Right renal pelvis (tissue), 4 donors: ENCODE results near the gene PTPRS. TPM values are rescaled to one million over a fixed set of nuclear protein-coding genes. Genes with fewer than 3 reads are reported as not detected.
"Not testable (repeated sequence)": the region's sequence is repeated elsewhere in the genome, so short reads cannot be mapped to it uniquely, and the experiment has no call there.

ENCODE experiments used
- DNase-seq, 4 donors: peaks; one replicate each; pipeline ENCODE4 v3.0.0-alpha.2; 2013; ENCODE audit warnings: low read depth in 4 of 4, low spot score in 3 of 4, missing footprints in 1 of 4
- polyA plus RNA-seq, 4 donors: library from polyadenylated mRNA; unstranded; fragments of 120-200 nt; gene quantifications; one replicate each; pipeline ENCODE4 v1.2.1, GENCODE V29; 2013; ENCODE audit not compliant: insufficient read length in 4 of 4

Gene PTPRS
- polyA plus RNA-seq, 4 donors: 51.8 to 67.1 (median 58.4) TPM

DNA sequence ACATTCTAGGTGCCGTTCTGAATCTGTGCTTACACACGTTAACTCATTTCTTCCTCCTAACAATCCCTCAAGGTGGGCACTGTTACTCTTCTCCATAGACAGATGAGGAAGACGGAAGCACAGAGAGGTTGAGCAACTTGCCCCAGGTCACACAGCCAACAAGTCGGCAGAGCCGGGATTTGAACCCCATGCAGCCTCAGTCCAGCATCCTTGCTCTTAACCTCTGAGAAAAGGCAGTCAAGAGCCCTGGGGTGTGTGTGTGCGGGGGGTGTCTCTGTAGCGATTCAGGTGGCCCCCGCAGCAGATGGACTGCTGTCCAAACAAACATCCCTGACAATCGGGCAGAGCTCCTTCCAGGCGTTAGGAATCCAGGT is 6.3 kb downstream of the PTPRS start:
- no peak for DNase-seq

DNA sequence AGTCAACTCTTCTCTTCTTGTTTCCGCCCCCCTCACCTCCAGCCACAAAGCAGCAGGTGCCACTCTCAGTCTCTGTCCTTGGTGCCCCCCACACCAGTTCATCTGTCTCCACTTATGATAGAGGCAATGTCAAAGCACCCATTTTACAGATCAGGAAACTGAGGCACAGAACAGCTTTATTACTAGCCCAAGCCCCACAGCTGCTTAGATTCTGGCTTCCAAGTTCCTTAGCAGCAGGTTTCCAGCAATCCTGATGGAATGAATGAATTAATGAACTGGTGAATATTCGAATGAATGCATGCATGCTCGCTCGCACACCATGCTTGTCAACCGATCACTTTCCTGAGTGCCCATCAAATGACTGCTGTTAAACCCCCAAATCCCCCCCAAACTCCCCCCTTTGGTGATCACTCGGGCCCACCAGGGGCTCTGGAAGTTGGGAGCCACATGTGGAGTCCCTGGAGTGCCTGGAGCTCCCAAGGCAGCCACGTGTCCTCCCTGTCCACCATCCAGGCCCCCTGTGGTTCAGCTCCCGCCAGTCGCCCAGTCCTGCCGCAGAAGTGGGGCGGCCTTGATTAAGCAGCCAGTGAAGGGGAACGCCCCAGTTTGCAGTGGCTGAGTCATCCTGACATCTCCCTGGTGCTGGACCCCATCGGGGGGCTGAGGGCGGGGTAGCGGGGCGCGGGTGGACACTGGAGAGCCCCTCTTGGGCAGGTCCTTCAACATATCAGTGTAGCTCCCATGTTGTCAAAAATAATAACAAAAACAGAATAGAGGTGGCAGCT is 6.8 kb downstream of the PTPRS start:
- no peak for DNase-seq

DNA sequence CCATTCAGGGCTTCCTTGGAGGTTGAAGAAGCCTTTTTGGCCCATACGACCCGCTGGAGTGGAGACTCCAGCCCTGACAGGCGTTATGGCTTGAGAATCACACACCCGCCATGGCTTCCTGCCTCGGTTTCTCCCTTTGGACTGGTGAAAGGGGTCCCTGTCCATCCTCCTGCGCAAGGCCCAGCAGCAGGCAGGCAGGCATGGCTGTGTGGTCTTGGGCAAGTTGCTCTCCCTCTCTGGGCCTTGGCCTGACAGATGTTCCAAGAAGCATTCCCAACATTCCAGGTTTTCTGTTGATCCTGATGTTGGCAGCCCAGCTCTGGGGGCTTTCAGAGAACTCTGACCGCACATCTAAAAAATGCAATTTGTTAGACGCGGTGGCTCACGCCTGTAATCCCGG is 8.1 kb downstream of the PTPRS start:
- DNase-seq: no peak

DNA sequence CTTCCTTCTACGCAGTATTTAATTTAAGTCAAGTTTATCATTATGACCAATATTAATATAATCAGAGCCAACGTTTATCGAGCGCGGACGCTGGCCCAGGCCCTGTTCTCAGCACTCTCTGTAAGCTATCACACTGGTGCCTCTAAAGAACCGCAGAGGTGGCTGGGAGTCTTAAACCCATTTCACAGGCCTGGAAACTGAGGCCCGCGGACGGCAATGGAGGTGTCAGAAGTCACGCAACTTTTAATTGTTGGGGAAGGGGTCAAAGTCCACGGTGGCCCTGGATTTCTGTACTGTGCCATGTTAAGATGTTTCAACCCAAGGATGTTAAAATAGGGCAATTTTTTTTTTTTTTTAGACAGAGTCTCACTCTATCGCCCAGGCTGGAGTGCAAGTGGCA is 8.8 kb downstream of the PTPRS start:
- no peak for DNase-seq

DNA sequence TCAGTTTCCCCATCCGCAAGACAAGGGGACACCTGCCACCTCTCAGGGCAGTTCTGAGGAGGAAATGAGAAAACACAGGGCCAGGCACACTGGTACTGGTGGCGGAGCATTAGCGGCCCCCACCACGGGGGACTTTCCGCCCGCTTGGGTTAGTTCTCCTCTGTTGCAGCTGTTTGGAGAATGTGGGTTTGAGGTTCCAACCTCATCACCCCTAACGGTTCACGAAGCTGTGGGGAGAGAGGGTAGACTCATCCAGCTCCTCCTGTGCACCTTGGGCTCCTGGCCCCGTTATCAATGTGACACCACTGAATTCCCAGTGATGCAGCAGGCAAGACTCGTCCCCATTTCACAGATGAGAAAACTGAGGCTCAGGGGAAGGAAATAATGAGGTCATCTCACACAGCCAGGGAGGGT is 10.3 kb downstream of the PTPRS start:
- DNase-seq: no peak

DNA sequence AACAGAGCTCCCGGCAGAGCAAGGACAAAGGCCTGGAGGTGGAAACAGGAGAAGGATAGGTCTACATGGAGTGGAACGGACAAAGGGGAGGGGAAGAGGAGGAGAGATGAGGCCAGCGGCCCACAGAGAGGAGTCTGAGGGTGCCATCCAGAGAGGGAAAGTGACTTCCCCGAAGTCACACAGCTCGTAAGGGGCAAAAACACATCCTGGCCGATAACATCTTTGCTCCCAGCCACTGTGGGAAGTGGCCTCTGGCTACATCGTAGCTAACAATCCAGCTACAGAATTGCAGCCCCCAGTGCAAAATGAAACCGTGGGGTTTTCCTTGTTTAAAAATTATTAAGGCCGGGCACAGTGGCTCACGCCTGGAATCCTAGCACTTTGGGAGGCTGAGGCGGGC is 11.5 kb downstream of the PTPRS start:
- no peak for DNase-seq

DNA sequence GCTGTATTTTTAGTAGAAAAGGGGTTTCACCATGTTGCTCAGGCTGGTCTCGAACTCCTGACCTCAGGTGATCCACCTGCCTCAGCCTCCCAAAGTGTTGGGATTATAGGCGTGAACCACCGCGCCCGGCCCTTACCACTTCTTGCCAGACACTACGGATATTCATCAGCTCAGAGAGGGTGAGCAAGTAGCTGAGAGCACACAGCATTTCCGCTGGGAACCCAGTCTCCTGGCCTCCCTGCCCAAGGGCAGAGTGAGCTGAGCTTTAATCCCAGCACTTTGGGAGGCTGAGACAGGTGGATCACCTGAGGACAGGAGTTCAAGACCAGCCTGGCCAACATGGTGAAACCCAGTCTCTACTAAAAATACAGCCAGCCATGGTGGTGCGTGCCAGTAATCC is 12.2 kb downstream of the PTPRS start:
- not testable (repeated sequence) for DNase-seq

DNA sequence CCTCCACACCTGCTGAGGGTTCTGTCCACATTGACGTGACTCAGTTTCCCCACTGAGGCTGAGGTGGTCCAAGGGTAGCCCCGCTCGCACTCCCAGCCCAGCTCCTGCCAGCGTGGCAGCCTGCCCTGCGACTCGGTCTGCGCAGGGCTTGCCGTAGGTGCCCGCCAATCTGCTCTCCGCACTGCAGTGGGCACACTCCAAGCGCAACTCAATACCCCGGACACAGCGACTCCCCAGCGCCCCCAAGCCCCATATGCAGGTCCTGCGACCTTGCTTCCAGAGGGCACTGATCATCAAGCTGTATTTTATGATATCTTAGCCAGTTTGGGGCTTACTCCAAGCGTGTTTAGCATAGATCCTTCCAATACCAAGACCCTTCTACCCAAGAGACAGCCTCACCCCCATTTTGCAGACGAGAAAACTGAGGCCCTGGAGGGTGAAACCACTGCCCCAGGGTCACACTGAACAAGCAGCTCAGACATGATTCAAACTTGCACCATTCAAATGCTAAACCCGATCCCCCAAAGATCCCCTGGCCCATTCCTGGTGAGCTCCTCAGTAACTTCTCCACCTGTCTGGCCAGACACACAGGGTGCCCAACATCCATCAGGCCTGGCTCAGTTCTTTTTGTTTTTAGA is 13.5 kb downstream of the PTPRS start:
- no peak for DNase-seq

DNA sequence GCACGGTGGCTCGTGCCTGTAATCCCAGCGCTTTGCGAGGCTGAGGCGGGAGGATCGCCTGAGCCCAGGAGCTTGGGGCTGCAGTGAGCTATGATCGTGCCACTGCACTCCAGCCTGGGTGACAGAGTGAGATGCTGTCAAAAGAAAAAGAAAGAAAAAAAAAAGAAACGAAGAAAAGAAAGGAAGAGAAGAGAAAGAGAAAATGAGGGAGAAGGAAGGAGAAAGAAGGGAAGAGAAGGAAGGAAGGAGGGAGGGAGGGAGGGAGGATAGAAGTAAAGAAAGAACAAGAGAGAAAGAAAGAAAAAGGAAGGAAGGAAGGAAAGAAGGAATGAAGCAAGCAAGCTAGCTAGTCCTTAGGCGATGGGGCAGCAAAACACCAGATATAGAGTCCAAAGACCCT is 14.1 kb downstream of the PTPRS start:
- DNase-seq: no peak

DNA sequence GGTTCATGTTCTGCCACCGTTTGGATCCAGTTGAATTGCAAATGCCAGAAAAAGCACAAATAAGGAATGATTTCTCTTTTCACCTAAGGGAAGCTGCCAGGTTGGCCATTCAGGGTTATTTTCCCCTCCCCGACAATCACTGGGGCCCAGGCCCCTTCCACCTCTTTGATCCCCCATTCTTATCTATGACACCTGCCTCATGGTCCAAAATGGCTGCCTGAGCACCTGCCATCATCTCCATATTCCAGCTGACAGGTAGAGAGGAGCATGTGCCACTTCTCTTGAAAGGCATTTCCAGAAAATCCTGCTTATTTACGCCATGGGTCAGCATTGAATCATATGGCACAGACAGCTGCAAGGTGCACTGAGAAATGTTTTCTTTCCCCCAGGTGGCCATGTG is 15.7 kb downstream of the PTPRS start:
- no peak for DNase-seq

DNA sequence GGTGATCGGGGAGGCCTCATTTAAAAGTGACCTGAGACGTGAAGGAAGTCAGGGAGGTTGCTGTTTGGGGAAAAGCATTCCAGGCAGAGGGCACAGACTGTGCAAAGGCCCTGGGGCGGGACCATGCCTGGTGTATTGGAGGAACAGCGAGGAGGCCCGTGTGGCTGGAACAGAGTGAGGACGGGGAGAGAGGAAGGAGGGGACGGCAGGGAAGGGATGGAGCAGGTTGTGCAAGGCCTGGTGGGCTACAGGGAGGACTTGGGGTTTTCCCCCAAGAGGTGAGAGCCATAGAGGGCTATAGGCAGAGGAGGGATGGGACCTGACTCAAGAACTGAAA is 17.2 kb downstream of the PTPRS start:
- no peak for DNase-seq

DNA sequence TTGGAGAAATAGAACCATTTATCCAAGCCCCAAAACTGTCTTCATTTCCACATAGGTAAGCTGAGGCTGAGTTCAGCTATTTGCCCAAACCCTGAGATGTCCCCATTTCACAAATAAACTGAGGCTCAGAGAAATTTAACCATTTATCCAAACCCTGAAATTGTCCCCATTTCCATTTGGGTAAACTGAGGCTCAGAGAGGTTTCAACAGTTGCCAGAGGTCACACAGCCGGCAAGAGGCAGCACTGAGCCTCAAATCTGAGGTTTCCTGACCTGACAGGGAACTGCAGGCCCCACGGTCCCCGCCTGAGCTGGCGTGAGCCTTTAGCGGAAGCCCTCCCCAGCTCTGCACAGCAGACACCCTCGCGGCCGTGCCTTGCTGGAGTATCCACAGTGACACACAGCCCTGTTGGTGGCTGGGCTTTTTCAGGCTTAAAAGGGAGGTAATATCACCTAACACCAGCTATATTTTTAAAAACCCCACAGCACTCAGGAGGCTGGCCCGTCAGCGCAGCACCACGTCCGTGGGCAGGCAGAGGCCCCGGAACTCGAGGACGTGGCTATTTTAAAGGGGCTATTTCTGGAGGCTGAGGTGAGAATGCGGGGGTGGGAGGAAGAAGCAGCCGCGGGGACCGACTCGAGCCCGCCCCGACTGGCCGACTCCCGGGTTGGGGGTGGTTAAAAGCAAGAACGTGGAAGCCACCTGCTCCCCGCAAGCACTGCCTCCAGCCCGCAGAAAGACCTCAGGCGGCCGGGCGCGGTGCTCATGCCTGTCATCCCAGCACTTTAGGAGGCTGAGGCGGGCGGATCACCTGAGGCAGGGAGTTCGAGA is 18.5 kb downstream of the PTPRS start:
- no peak for DNase-seq

DNA sequence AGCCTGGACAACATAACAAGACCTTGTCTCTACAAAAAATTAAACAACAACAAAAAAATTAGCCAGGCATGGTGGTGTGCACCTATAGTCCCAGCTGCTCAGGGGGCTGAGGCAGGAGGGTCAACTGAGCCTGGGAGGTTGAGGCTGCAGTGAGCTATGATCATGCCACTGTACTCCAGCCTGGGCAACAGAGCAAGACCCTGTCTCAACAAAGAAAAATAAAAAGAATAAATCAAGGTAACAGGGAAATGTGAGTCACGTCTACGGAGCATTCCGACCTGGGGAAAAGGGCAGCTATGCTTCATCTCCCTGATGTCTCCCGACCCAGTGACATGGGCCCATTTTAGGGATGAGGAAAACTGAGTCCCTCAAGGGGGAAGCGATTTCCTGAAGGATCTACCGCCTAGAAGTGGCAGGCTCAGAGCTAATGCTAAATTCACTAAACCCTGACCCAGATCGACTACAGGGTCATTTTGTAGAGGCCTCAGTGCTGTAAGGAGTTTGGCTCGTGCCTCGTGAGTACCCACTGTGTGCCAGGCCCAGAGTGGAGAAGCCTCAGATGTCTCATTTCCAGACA is 19.5 kb downstream of the PTPRS start:
- no peak for DNase-seq

DNA sequence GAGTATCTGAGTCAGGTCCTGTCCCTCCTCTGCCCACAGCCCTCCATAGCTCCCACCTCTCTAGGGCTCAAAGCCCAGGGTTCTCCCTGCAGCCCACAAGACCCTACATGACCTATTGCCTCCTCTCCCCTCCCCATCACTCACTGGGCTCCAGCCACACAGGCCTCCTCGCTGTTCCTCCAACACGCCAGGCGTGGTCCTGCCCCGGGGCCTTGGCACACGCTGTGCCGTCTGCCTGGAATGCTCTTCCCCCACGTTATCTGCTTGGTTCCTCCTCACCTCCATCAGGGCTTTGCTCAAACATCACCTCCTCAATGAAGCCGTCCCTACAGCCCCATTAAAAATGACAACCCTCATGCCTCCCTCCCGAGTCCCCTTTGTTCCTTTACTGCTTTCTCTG is 21.1 kb downstream of the PTPRS start:
- no peak for DNase-seq

DNA sequence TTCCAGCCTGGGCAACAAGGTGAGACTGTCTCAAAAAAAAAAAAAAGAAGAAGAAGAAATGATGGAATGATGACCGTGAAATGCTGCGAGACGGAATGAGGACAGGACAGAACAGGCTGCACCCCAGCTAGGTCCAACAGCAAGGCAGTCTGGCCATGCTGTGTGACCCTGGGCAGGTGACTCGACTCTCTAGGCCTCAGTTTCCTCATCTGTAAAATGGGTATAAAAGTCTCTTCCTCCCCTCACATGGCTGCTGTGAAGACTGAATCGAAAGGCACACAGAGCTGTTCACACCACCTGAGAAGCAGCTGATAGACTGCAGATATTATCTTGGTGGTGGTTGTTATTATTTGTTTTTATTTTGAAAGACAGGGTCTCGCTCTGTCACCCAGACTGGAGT is 22.3 kb downstream of the PTPRS start:
- no peak for DNase-seq

DNA sequence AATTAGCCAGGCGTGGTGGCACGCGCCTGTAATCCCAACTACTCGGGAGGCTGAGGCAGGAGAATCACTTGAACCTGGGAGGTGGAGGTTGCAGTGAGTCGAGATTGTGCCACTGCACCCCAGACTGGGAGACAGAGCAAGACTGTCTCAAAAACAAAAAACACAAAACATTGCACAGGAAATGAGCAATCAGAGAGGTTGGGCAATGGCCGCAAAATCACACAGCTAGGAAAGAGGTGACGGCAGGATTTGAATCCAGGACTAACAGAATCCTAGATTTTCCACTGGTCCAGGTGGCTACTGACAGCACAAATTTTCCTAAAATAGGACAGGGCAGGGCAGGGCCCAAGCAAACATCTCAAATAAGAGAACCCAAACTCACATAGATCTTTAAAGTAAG is 23.3 kb downstream of the PTPRS start:
- no peak for DNase-seq

DNA sequence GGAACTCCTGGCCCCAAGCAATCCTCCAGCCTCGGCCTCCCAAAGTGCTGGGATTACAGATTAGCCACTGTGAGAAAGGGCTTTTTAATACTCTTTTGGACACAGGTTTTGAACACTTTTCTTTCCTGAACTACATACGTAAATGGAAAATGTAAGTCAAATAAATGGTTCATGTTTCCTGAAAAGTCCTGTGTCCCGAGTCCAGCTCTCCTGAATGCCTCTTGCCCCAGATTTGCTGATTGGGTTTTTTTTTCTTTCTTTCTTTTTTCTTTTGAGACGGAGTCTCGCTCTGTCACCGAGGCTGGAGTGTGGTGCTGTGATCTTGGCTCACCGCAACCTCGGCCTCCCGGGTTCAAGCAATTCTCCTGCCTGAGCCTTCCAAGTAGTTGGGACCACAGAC is 24.5 kb downstream of the PTPRS start:
- no peak for DNase-seq

DNA sequence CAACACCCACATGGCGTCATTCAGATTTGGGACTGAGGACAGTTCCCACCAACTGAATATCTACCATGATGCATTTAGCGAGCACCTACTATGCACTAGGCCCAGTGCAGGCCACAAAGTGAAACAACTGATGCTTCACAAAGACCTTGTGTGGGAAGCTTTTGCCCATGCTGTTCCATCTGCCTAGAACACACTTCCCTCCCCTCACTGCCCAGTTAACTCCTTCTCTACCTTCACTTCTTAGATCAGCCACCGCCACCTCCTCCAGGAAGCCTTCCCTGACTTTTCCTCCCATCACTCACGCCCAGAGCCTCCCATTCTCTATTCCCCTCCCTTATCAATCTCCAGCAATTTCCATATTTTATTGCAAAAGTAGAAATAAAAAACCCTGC is 25.7 kb downstream of the PTPRS start:
- DNase-seq: no peak

DNA sequence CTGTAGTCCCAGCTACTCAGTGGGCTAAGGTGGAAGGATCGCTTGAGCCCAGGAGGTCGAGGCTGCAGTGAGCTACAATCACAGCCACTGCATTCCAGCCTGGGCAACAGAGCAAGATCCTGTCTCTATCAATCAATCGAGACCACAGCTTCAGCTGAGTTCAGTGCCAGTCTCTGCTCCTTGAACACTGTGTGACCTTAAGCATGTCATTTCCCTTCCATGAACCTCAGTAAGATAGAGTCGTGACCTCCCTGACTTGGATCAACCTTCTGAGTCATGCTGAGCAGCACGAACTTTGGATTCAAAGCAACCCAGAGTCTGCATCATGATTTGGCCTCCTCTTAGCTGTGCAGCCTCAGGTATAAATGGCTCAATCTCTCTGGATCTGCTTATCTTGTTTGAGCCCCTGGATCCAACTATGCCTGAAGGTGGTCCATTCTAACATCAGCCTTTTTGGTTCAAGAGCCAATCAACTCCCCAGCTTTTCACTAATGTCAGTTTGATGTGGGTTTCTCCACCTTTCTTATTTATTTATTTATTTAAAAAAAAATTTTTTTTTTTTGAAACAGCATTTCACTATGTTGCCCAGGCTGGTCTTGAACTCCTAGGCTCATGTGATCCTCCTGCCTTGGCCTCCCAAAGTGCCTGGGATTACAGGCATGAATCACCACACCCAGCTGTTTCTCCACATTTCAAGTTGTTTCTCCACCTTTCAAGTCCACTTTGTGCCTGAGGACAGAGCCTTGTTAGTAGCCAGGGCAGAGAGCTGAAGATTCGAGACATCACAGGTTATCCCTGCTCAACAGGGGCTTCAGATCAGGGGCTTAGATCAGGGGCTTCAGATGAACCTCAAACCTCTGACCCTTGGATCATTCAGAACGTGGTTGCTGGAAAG is 26.4 kb downstream of the PTPRS start:
- no peak for DNase-seq

DNA sequence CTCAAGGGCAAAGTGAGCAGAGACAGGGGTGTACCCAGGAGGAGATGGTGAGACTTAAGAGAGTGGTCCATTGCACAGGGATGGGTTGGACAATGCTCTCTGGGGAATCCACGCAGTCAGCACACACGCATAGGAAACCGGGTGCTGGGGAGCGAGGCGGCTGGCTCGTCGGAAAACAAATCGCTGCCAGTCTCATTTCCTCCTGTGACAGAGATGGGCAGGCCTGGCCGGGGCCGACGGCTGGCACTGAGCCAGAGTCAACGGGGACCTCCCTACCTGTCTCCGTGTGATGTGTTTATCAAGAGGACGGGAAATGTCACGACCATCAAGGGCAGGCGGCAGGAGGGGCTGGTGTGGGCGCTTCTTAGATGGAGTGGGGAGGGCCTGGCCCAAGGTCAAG is 27.3 kb downstream of the PTPRS start:
- peak in 1 of 4 donors; percentile 19 for DNase-seq
